Endothelial cell of hepatic sinusoid (primary cell): Measurements from ENCODE around the gene GABBR2.
"Not testable (repeated sequence)": the region's sequence is repeated elsewhere in the genome, so short reads cannot be mapped to it uniquely, and the experiment has no call there.

Experiments used
- in situ Hi-C: cut with HindIII; loops from 2 replicates; pipeline ENCODE4 v1.10.0; 2017; ENCODE audit warnings: low sequenced_read_pairs

Gene GABBR2

GRCh38 chr9:98688710-98689495 is 19.8 kb downstream of the GABBR2 start:
- in situ Hi-C loops = no loop called here

GRCh38 chr9:98687911-98688310 is 20.8 kb downstream of the GABBR2 start:
- in situ Hi-C loops = no loop called here

- in situ Hi-C loops = no loop called here
These were observed 21.5 kb downstream of the GABBR2 start for GRCh38 chr9:98686961-98687855.

GRCh38 chr9:98684816-98685215 is 23.9 kb downstream of the GABBR2 start:
- in situ Hi-C loops = not testable (repeated sequence)

- in situ Hi-C loops = no loop called here
These were observed 30.4 kb downstream of the GABBR2 start for GRCh38 chr9:98678244-98678842.

- in situ Hi-C loops = loop anchor here (5.0 kb wide), 2 partner anchors 46 to 101 kb away; no protein-coding TSS in a partner anchor
These were observed 35.1 kb downstream of the GABBR2 start for GRCh38 chr9:98673681-98674080.

- in situ Hi-C loops = no loop called here
These were observed 41.6 kb downstream of the GABBR2 start for GRCh38 chr9:98667005-98667640.

GRCh38 chr9:98665501-98665900 is 43.2 kb downstream of the GABBR2 start:
- in situ Hi-C loops = no loop called here

- in situ Hi-C loops = no loop called here
These were observed 48.2 kb downstream of the GABBR2 start for GRCh38 chr9:98660541-98660940.

- in situ Hi-C loops = no loop called here
These were observed 49.8 kb downstream of the GABBR2 start for GRCh38 chr9:98658951-98659351.

GRCh38 chr9:98657897-98658296 is 50.8 kb downstream of the GABBR2 start:
- in situ Hi-C loops = no loop called here

- in situ Hi-C loops = no loop called here
These were observed 52.2 kb downstream of the GABBR2 start for GRCh38 chr9:98656511-98656910.

GRCh38 chr9:98655428-98655827 is 53.3 kb downstream of the GABBR2 start:
- in situ Hi-C loops = not testable (repeated sequence)

GRCh38 chr9:98654247-98654646 is 54.5 kb downstream of the GABBR2 start:
- in situ Hi-C loops = no loop called here

GRCh38 chr9:98652741-98653140 is 56.0 kb downstream of the GABBR2 start:
- in situ Hi-C loops = no loop called here

GRCh38 chr9:98652302-98652701 is 56.4 kb downstream of the GABBR2 start:
- in situ Hi-C loops = no loop called here

GRCh38 chr9:98647236-98647635 is 61.5 kb downstream of the GABBR2 start:
- in situ Hi-C loops = no loop called here

GRCh38 chr9:98644011-98644410 is 64.7 kb downstream of the GABBR2 start:
- in situ Hi-C loops = no loop called here

GRCh38 chr9:98642661-98643312 is 65.9 kb downstream of the GABBR2 start:
- in situ Hi-C loops = no loop called here

GRCh38 chr9:98641695-98642094 is 67.0 kb downstream of the GABBR2 start:
- in situ Hi-C loops = no loop called here
